Omental fat pad (tissue), 4 donors: ENCODE measurements around the gene NRP1. TPM values are rescaled to one million over a fixed set of nuclear protein-coding genes. Genes with fewer than 3 reads are reported as not detected.

Experiments used
- ATAC-seq: fragments of 150-250 bp; one replicate; pipeline ENCODE4 v1.9.1; 2016; ENCODE audit warnings: mild to moderate bottlenecking, moderate library complexity; ENCODE audit not compliant: low FRiP score
- DNase-seq: peaks from one replicate; pipeline ENCODE4 v3.0.0-alpha.2; 2019; ENCODE audit warnings: low spot score
- total RNA-seq, 4 donors: library from RNA; depleted of rRNA; stranded (reverse); fragments of >200 nt; gene quantifications; one replicate each; pipeline ENCODE4 v1.1.0, GENCODE V29; 2016
- TF ChIP-seq, protein P1 (sequence below), 3 donors: fragments of 450-650 bp; IDR thresholded peaks; one replicate each; pipeline ENCODE4 v1.5.1; 2016 to 2017; ENCODE audit warnings: antibody characterized with exemption in 3 of 3, mild to moderate bottlenecking in 3 of 3, moderate library complexity in 2 of 3

NRP1 gene
- total RNA-seq, 4 donors from 2014 or later: 72.8 to 223 (median 178) TPM

DNA sequence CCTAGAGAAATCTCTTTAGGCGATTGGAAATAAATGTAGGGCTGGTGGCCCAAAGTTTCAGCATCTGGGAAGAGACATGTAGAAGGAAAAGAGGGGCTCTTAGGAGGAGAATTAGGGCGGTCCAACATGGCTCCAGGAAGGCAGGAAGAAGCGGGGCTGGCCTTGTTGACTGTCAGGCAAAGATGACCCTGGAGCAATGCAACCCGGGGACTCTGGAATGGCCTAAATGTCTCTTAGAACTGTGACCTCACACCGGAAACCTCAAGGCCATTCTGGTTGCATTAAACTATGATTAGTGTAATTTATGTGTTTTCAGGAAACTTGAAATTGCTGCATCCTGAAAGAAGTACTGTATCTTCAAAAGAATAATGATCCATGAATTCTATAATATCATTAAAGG lies 66.8 kb downstream of the NRP1 start:
- DNase-seq (no peak), ATAC-seq (no peak)
- TF ChIP-seq, protein P1, sequence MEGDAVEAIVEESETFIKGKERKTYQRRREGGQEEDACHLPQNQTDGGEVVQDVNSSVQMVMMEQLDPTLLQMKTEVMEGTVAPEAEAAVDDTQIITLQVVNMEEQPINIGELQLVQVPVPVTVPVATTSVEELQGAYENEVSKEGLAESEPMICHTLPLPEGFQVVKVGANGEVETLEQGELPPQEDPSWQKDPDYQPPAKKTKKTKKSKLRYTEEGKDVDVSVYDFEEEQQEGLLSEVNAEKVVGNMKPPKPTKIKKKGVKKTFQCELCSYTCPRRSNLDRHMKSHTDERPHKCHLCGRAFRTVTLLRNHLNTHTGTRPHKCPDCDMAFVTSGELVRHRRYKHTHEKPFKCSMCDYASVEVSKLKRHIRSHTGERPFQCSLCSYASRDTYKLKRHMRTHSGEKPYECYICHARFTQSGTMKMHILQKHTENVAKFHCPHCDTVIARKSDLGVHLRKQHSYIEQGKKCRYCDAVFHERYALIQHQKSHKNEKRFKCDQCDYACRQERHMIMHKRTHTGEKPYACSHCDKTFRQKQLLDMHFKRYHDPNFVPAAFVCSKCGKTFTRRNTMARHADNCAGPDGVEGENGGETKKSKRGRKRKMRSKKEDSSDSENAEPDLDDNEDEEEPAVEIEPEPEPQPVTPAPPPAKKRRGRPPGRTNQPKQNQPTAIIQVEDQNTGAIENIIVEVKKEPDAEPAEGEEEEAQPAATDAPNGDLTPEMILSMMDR (IDR thresholded peaks at IDR 0.05): no peak

DNA sequence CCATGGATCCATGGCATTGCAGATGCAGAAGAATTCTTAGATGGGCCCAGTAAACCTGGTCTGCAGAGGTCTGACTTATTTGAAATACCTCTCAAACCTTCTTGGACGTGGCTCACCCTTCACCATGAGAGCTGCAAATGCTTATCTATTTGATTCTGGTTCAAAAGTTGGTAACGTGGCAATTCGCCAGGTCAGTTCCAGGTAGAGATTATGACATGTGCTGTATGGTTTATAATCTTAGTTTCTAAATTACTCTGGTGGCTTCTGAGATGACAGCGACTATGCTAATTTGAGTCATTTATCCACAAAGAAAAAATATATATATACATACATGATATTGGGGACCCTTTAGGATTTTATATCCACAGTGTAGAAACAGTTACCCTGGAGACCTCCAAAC lies 68.8 kb downstream of the NRP1 start:
- ATAC-seq: no peak
- no peak for DNase-seq
- TF ChIP-seq, protein P1 (IDR thresholded peaks at IDR 0.05): no peak

DNA sequence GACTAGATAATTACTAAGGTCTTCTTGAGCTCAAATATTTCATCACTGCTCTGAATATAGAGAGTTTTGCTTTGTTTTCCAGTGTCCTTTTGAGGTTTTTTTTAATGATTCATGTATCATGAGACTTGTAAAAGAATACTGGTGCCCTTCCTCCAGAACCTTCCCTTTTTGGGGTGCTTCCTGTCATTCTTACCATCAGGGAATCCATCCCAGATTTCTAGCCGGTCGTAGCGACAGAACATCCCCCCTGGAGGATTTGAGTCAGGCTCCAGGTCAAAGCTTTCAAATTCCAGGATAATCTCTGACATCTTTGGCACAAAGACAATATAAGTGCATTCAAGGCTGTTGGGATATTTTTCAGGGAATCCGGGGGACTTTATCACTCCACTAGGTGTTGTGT lies 71.0 kb downstream of the NRP1 start:
- TF ChIP-seq, protein P1 (IDR thresholded peaks at IDR 0.05): no peak
- DNase-seq (no peak), ATAC-seq (no peak)

DNA sequence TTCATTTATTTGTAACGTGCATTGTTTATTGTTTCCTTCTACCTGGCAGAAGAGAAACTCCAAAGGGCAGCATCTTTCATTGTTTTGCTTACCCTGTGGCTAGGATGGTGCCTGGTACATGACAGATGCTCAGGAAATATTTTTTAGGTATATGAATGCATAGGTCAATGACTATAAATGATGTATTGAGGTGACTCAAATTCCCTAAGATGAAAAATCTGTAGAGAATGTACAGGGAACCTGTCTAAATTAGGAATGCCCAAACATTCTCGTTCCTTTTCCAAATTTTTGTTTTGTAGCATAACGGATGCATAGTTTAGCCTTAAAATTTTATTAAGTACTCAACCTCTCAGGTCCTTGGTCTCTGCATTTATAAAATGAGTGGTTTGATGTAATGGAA lies 71.6 kb downstream of the NRP1 start:
- ATAC-seq (no peak), DNase-seq (no peak)

DNA sequence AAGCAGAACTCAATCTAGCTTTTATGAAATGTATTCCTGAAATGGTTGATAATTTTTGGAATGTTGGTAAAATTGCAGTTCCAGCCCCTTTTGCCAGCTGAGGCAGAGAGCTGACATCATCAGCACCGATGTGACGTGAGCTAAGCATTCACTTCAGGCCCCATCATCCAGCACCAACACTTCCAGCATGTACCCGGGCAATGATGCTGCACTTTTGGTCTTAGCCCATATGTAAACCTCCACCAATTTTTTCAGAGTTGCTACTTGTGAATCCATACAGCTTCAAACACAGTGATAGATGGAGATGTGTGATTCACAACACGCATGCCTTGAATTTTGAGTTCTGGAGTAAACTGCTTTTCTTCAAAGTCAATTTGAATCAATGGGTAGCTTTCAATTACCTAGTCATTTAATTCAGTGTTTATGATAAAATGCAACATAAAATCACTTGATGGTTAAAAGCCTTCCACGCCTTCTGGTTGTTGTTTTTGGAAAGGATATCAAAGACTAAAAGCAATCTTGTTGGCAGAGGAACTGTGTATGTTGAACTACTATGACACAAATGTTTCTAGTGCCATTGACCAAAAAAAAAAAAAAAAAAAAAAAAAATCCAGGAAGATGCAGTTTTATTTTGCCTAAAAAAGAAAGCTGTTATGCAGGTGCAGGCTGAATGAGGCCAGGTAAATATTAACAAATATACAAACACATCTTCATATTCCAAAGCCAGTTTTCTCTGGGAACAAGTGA lies 73.9 kb downstream of the NRP1 start:
- TF ChIP-seq, protein P1 (IDR thresholded peaks at IDR 0.05): no peak
- DNase-seq (no peak), ATAC-seq (no peak)

More for the DNA sequence above, 71.6 kb downstream of the NRP1 start:
- TF ChIP-seq, protein P1 (IDR thresholded peaks at IDR 0.05): no peak

DNA sequence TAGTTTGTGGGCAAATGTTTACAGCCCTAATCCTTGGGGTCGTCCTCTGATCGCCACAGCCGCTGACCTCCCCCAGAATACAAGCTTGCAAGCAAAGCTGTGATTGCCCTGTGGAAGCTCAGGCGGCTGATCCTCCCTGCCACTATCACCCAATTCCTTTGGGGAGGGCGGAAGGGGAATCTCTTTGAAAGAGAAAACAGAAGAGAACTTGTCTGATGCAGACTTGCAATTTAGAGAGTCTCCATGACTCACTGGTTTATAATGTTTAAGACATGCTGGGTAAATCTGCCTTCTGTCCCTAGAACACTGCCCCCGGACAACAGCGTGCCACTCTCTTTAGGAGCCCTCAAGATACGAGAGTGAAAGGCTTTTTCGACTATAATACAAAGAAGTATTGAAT lies 75.5 kb downstream of the NRP1 start:
- ATAC-seq: no peak
- TF ChIP-seq, protein P1 (IDR thresholded peaks at IDR 0.05): no peak

DNA sequence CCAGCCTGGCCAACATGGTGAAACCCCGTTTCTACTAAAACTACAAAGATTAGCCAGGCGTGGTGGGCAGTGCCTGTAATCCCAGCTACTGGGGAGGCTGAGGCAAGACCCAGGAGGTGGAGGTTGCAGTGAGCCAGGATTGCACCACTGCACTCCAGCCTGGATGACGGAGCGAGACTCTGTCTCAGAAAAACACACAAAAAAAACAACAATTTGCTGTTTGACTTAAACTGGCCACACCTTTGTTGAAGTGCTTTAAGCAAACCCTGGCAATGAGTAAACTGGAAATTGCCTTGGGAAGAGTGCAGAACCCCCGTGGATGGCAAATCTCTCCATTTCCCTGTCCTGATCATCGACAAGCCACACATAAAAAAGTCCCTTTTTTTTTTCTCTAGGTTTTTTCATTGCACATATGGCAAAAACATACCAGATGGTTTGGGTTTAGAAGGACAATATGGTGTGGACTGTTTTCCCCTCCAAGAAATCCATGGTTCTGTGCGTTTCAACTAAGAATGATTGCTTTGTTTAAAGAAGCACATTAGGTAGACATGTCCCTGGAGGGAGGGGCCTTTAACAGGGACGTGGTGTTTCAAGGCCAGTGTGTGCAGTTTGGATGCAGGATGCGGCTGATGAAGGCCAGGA lies 76.9 kb downstream of the NRP1 start:
- ATAC-seq: no peak
- TF ChIP-seq, protein P1 (IDR thresholded peaks at IDR 0.05): no peak
- no peak for DNase-seq

More for the DNA sequence above, 75.5 kb downstream of the NRP1 start:
- no peak for DNase-seq
